Measurements from ENCODE around the gene BRD4.

DNA sequence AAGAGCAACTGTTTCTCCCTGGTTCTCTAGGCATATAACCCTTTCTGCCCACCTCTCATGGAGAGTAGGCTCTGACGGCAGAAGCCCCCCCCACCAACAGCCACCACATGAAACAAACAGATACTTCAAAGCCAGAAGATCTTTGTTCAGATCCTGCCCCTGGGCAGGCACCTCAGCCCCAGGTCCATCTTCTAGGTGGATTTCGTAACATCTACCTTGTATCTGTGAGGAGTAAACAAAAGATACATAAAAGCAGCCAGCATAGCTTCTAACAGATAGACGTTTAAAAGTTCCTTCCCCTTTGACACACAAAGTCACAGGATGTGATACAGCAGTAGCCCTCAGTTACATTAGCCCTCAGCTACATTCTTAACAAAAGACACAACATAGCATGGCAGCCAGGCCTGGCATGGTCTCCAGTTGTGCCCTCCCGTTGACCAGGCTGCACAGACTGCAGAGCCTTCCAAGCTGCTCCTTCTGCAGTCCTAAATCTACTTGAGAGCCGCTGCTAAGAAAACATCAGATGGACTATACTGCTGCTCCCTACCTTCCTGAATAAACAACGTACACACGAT lies 35.4 kb downstream of the BRD4 start:
- TF ChIP-seq POLR2A (IDR thresholded peaks at IDR 0.05; ENCODE audit: low read depth, low read length) (no peak), TAF1 (IDR thresholded peaks at IDR 0.05; ENCODE audit: borderline replicate concordance, low read depth, low read length) (no peak), POLR2AphosphoS5 (IDR thresholded peaks at IDR 0.05; ENCODE audit: low read depth, low read length) (no peak)
